ENCODE measurements around the gene MRPS7. TPM values are rescaled to one million over a fixed set of nuclear protein-coding genes. Genes with fewer than 3 reads are reported as not detected.

MRPS7 gene
- total RNA-seq, 6 experiments from 2014 or later: 58.2 to 64.7 (median 60.2) TPM

GRCh38 chr17:75244133-75244866 lies 17.4 kb upstream of the MRPS7 start:
- no peak overlapping the region for H3K27ac Mint-ChIP-seq
- peaks cover 16% of the 10 kb centered on the region for H3K4me1 Mint-ChIP-seq (ENCODE audit: low read depth)
- TF ChIP-seq CTCF (IDR thresholded peaks at IDR 0.05): no peak
- peaks cover 2% of the 10 kb centered on the region for H3K27me3 Mint-ChIP-seq (ENCODE audit: insufficient read depth)
- peaks cover 13% of the 10 kb centered on the region for H3K36me3 Mint-ChIP-seq (ENCODE audit: low read depth)
- no peak for DNase-seq
- no peaks in the 10 kb centered on the region for H3K9me3 Mint-ChIP-seq
- H3K4me3 Mint-ChIP-seq: no peak overlapping the region

- Mint-ChIP-seq H3K9me3 (no peaks in the 10 kb centered on the region), H3K36me3 (ENCODE audit: low read depth) (peaks cover 13% of the 10 kb centered on the region), H3K27ac (no peak overlapping the region), H3K4me3 (no peak overlapping the region), H3K27me3 (ENCODE audit: insufficient read depth) (peaks cover 2% of the 10 kb centered on the region), H3K4me1 (ENCODE audit: low read depth) (peaks cover 22% of the 10 kb centered on the region)
- DNase-seq: no peak
- TF ChIP-seq CTCF (IDR thresholded peaks at IDR 0.05): no peak
These were observed 16.7 kb upstream of the MRPS7 start for GRCh38 chr17:75245011-75245410.

GRCh38 chr17:75246404-75246803 lies 15.3 kb upstream of the MRPS7 start:
- H3K36me3 Mint-ChIP-seq (ENCODE audit: low read depth): peaks cover 13% of the 10 kb centered on the region
- H3K27ac Mint-ChIP-seq: no peak overlapping the region
- peaks cover 25% of the 10 kb centered on the region for H3K4me1 Mint-ChIP-seq (ENCODE audit: low read depth)
- no peaks in the 10 kb centered on the region for H3K9me3 Mint-ChIP-seq
- no peaks in the 10 kb centered on the region; the same call in 1 of the 2 replicates for H3K27me3 Mint-ChIP-seq (ENCODE audit: insufficient read depth)
- H3K4me3 Mint-ChIP-seq: no peak overlapping the region
- no peak for DNase-seq
- no peak for TF ChIP-seq CTCF (IDR thresholded peaks at IDR 0.05)

GRCh38 chr17:75249564-75249963 lies 12.1 kb upstream of the MRPS7 start:
- H3K9me3 Mint-ChIP-seq: no peaks in the 10 kb centered on the region
- no peaks in the 10 kb centered on the region; the same call in 1 of the 2 replicates for H3K36me3 Mint-ChIP-seq (ENCODE audit: low read depth)
- no peak overlapping the region for H3K4me3 Mint-ChIP-seq
- H3K27ac Mint-ChIP-seq: peak overlapping the region; percentile 36; the same call in 1 of the 2 replicates
- no peaks in the 10 kb centered on the region; the same call in 1 of the 2 replicates for H3K27me3 Mint-ChIP-seq (ENCODE audit: insufficient read depth)
- peaks cover 11% of the 10 kb centered on the region for H3K4me1 Mint-ChIP-seq (ENCODE audit: low read depth)
- no peak for DNase-seq
- no peak for TF ChIP-seq CTCF (IDR thresholded peaks at IDR 0.05)

GRCh38 chr17:75250009-75250471 lies 11.6 kb upstream of the MRPS7 start:
- no peak for DNase-seq
- H3K4me3 Mint-ChIP-seq: peak overlapping the region; percentile 13; the same call in 1 of the 2 replicates
- no peaks in the 10 kb centered on the region; the same call in 1 of the 2 replicates for H3K27me3 Mint-ChIP-seq (ENCODE audit: insufficient read depth)
- H3K27ac Mint-ChIP-seq: peak overlapping the region; percentile 36; the same call in 1 of the 2 replicates
- TF ChIP-seq CTCF (IDR thresholded peaks at IDR 0.05): no peak
- peaks cover 11% of the 10 kb centered on the region for H3K4me1 Mint-ChIP-seq (ENCODE audit: low read depth)
- H3K36me3 Mint-ChIP-seq (ENCODE audit: low read depth): no peaks in the 10 kb centered on the region; the same call in 1 of the 2 replicates
- no peaks in the 10 kb centered on the region for H3K9me3 Mint-ChIP-seq

Data from HFFc6 (cell line).